NCI-H1930 (cell line): ENCODE results near the gene GRID2.
A peak's percentile ranks its signal among the peaks of the same experiment; 100 is the strongest.

Source experiments
- DNase-seq, 2 experiments: peaks; one replicate each; lab custom pipeline; 2025; lab: John Stamatoyannopoulos, UW

The GRID2 gene

DNA sequence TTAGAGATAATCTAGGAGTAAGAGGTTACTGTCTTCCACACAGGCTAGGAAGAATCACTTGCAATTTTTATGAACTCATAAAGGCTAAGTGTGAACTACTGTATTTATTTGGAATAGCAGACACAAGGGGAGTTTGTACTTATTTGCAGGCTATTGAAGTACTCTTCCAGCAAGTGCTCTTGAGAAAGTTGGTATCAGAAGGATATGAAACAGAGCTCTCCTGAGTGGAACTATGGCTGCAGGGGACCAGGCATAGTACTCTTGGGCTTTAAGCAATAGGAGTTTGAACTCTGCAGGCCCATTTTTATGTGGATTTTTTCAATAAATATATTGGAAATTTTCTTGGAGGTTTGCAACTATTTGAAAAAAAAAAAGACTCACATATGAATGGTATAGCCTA, 768.5 kb downstream of the GRID2 start:
- no peak for DNase-seq

- no peak for DNase-seq
These were observed 776.5 kb downstream of the GRID2 start for GRCh38 chr4:93080316-93080715.

DNA sequence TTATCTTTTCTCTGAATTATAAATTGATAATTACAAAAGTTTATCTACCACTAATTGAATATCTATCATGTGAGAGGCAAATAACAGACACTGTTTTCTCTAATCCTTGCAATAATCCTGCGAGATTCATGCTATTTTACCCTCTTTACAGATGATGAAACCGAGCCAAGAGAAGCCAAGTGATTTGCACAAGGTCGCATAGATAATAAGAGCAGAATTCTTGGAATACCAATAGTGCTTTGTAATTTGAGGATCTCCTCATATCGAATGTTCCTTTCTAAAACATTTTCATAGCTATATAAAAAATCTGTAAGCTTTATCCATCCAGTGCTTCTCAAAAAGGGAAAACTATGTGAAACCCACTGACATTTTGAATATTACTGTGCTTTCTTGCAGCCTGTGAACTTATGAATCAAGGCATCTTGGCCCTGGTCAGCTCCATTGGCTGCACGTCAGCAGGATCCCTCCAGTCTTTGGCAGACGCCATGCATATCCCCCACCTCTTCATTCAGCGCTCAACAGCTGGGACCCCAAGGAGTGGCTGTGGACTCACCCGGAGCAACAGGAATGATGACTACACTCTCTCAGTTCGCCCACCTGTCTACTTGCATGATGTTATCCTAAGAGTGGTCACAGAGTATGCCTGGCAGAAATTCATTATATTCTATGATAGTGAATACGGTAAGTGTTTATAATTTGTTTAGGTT, 781.0 kb downstream of the GRID2 start:
- DNase-seq: no peak

DNA sequence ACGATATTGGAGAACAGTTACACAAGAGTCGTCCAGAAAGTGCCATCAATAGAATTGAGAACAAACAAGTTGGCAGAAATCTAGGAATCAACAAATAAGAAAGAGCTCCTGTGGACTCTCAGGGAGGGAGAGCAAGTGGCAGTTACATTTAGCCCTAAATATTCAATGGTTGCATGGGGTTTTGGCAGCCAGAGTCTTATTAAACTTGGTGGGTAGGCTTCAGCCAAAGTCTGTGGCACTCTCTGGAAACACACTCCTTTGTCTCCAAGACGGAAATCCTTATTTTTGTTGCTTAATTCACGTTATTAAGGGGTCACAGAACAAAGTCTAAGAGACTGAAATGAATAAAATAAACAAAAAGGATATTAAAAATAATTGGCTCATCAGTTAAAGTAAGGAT, 782.6 kb downstream of the GRID2 start:
- no peak for DNase-seq

DNA sequence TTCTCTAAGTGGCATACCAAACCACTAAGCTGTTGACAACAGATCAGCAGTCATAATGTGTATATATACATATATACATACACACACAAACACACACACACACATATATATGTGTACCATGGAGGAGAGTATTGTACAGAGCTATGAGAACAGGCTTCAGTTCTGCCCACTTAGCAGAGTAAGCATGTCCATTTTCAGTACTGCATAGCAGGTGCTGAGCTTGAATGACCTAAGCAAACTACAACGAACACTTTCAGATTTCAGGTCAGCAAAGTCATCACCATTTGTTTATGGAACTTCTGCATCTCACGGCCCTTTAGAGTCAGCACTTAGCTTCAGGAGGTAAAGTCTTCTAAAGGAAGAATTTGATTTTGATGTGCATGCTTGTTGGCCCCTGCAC, 789.0 kb downstream of the GRID2 start:
- no peak for DNase-seq

DNA sequence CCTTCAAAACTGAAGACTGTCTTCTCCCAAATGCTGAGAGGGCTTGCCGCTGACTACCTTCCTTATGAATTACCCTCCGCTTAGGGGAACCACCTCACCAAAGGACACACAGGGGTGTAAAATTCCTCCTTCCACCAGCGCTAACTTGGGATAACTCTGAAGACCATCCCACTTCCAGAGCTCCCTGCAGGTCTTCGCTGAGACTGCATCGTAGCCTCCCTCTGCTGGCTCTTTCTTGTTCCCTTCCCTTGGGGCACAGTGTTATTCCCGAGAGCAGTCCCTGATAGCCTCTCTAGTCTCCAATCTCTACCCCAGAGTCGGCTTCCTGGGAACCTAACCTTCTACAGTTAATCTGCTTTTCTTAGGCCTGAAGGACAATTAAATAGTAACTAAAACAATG, 799.3 kb downstream of the GRID2 start:
- no peak for DNase-seq

DNA sequence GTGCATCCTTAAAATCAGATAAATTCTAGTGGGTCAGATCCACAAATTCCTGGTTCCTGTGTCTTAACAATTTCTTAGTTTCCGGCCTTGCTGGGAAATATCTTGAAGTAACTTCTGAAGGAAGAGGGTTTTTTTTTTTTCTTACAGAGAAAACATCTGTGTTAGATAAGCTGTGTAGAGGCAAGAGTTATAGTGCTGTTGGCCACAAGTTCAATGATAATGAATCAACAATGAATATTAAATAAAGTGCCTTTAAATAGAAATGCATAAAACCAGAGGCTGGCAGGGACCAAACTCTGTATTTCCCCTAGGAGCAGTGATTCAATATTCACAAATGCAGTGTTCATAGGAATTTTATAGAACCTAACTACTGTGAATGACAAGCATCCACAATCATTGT, 812.9 kb downstream of the GRID2 start:
- no peak for DNase-seq

GRCh38 chr4:93127489-93127888, 823.7 kb downstream of the GRID2 start:
- DNase-seq: no peak

DNA sequence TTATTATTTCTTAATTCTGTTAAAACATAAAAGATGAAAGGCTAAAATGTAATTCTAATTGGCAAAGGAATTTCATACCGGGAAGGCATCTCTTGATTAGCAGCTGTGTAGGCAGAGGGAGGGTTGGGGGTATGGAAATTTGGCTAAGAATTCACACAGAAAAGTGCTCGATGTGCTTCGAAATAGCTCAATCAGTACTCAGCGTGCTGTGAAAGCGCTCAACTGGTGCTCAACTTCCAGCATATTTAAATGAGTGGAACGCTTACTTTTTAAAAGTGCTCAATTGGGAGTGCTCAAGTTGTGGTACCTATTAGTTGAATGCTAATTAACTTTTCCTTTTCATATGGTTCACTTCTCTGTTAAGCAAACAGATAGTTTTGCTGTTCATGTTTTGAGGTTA, 828.9 kb downstream of the GRID2 start:
- no peak for DNase-seq

- DNase-seq: no peak
These were observed 835.4 kb downstream of the GRID2 start for GRCh38 chr4:93139118-93139517.

DNA sequence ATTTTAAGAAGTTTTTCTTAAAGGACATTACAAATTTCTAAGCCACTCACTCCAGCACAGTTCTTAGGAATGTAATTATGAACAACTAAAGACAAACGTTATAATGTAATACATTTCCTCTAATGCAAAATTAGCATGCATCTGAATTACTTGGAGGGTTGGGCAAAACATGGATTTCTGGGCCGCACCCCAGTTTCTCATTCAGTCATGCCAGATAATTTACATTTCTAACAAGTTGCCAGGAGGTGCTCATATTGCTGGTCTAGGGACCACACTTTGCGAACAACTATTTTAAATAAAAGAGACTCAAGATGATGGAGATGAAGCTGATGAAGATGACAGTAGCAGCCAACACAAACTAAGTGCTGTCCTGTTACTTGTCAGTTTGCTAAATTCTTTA, 840.1 kb downstream of the GRID2 start:
- no peak for DNase-seq

DNA sequence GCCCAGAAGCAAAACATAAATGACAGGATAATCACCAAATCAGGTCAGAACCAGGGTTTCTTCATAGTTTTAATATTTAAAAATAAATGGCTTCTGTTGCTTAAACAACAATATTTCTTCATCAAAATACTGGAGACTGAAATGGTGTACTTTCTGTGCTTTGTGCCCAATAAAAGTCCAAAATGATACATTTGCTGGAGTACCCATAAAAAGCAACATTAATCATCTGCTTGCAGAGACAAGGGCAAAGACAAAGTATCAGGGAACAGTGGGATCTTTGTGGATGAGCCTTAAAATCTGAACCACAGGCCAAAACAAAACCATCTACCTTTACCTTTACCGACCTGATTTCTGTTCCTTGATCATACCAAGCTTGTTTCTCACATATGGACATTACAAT, 840.9 kb downstream of the GRID2 start:
- DNase-seq: no peak

GRCh38 chr4:93147524-93148212, 843.9 kb downstream of the GRID2 start:
- DNase-seq: peak in 1 of 2 experiments; percentile 17

- DNase-seq: no peak
These were observed 848.7 kb downstream of the GRID2 start for GRCh38 chr4:93152491-93152890.

- no peak for DNase-seq
These were observed 854.2 kb downstream of the GRID2 start for GRCh38 chr4:93157986-93158385.

DNA sequence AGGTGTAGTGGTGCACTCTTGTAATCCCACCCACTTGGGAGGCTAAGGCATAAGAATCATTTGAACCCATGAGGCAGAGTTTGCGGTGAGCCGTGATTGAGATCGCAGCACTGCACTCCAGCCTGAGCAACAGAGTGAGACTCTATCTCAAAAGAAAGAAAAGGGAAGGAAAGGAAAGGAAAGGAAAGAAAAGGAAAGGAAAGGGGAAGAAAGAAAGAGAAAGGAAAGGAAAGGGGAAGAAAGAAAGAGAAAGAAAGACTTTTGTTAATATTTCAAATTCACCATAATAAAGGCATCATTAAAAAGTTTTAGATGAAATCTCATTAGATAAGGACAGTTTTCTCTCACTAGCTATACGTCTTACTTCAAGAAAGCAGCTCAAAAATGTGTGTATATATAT, 864.3 kb downstream of the GRID2 start:
- DNase-seq: no peak

GRCh38 chr4:93169966-93170365, 866.2 kb downstream of the GRID2 start:
- DNase-seq: no peak

DNA sequence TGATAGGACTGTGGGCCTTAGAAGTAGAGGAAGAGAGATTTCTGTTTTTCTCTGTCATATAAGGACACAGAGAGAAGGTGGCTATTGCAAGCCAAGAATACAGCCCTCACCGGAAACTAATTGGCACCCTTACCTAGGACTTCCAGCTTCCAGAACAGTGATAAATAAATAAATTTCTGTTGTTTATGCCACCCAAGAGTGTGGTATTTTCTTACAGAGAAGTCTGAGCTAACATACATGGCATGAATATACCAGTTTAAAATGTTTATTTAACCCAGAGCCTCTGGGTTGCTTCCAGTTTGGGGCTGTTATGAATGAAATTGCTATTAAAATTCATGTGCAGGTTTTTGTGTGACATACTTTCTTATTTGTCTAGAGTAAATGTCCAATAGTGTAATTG, 870.8 kb downstream of the GRID2 start:
- no peak for DNase-seq

GRCh38 chr4:93178279-93178678, 874.5 kb downstream of the GRID2 start:
- no peak for DNase-seq

- no peak for DNase-seq
These were observed 875.3 kb downstream of the GRID2 start for GRCh38 chr4:93179044-93179443.

- DNase-seq: no peak
These were observed 879.0 kb downstream of the GRID2 start for GRCh38 chr4:93182722-93183121.

- DNase-seq: peak; percentile 29 to 64
These were observed 879.8 kb downstream of the GRID2 start for GRCh38 chr4:93183576-93183975.

DNA sequence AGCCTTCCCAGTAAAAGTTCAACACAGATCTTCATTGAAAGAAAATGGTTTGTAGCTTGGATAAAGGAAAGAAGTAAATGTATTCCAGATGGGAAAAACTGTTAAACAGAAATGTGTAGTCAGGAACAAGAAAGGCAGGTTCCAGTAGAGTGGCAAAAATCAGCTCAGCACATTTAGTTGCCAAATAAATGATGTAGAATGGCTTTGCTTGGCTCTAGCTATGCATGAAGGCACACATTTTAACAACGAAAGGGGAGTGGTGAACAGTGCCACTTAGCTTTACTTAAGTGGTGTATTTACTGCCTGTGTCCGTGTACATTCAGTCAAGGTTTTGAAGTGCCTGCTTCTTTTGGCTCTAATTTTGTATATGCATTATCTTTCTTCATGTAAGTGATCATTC, 880.3 kb downstream of the GRID2 start:
- DNase-seq: no peak

DNA sequence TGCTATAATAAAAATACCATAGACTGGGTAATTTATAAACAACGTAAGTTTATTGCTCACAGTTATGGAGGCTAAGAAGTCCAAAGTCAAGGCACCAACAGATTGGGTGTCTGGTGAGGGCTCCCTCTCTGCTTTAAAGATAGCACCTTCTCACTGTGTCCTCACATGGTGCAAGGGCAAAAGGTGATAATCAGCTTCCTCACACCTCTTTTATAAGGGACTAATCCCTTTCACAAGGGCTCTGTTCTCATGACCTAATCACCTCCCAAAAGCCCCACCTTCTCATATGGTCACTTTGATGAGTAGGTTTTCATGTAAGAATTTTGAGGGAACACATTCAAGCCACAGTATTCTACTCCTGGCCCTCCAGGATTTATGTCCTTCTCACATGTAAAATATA, 883.1 kb downstream of the GRID2 start:
- DNase-seq: no peak
